ENCODE data around the gene CRACR2A. TPM values are rescaled to one million over a fixed set of nuclear protein-coding genes. Genes with fewer than 3 reads are reported as not detected.

CRACR2A gene
- total RNA-seq, 1 donor from 2014 or later = 6.2 TPM

GRCh38 chr12:3668479-3669165 lies 84.3 kb downstream of the CRACR2A start:
- no peaks in the 10 kb centered on the region for H3K27me3 ChIP-seq (ENCODE audit: control insufficient read depth, insufficient read depth, low read length)
- no peak for DNase-seq (ENCODE audit: low read depth)
- H3K36me3 ChIP-seq (ENCODE audit: control insufficient read depth, insufficient read depth, low read length) = no peaks in the 10 kb centered on the region
- TF ChIP-seq CTCF (IDR thresholded peaks at IDR 0.05; ENCODE audit: insufficient read depth, low read length, poor library complexity, severe bottlenecking) = no peak
- no peak overlapping the region for H3K4me3 ChIP-seq (ENCODE audit: low read depth, low read length)

GRCh38 chr12:3667485-3667884 lies 85.4 kb downstream of the CRACR2A start:
- DNase-seq (ENCODE audit: low read depth) = no peak
- H3K36me3 ChIP-seq (ENCODE audit: control insufficient read depth, insufficient read depth, low read length) = no peaks in the 10 kb centered on the region
- H3K4me3 ChIP-seq (ENCODE audit: low read depth, low read length) = no peak overlapping the region
- no peak for TF ChIP-seq CTCF (IDR thresholded peaks at IDR 0.05; ENCODE audit: insufficient read depth, low read length, poor library complexity, severe bottlenecking)
- no peaks in the 10 kb centered on the region for H3K27me3 ChIP-seq (ENCODE audit: control insufficient read depth, insufficient read depth, low read length)

GRCh38 chr12:3666441-3666840 lies 86.5 kb downstream of the CRACR2A start:
- TF ChIP-seq CTCF (IDR thresholded peaks at IDR 0.05; ENCODE audit: insufficient read depth, low read length, poor library complexity, severe bottlenecking) = no peak
- H3K4me3 ChIP-seq (ENCODE audit: low read depth, low read length) = no peak overlapping the region
- H3K36me3 ChIP-seq (ENCODE audit: control insufficient read depth, insufficient read depth, low read length) = no peaks in the 10 kb centered on the region
- no peaks in the 10 kb centered on the region for H3K27me3 ChIP-seq (ENCODE audit: control insufficient read depth, insufficient read depth, low read length)
- DNase-seq (ENCODE audit: low read depth) = no peak

- no peak for DNase-seq (ENCODE audit: low read depth)
- H3K27me3 ChIP-seq (ENCODE audit: control insufficient read depth, insufficient read depth, low read length) = no peaks in the 10 kb centered on the region
- H3K36me3 ChIP-seq (ENCODE audit: control insufficient read depth, insufficient read depth, low read length) = no peaks in the 10 kb centered on the region
- no peak overlapping the region for H3K4me3 ChIP-seq (ENCODE audit: low read depth, low read length)
- no peak for TF ChIP-seq CTCF (IDR thresholded peaks at IDR 0.05; ENCODE audit: insufficient read depth, low read length, poor library complexity, severe bottlenecking)
Measured at GRCh38 chr12:3662521-3662921, 90.4 kb downstream of the CRACR2A start.

- no peaks in the 10 kb centered on the region for H3K27me3 ChIP-seq (ENCODE audit: control insufficient read depth, insufficient read depth, low read length)
- DNase-seq (ENCODE audit: low read depth) = no peak
- H3K4me3 ChIP-seq (ENCODE audit: low read depth, low read length) = no peak overlapping the region
- no peaks in the 10 kb centered on the region for H3K36me3 ChIP-seq (ENCODE audit: control insufficient read depth, insufficient read depth, low read length)
- TF ChIP-seq CTCF (IDR thresholded peaks at IDR 0.05; ENCODE audit: insufficient read depth, low read length, poor library complexity, severe bottlenecking) = no peak
Measured at GRCh38 chr12:3661028-3661427, 91.9 kb downstream of the CRACR2A start.
